ENCODE data around the gene GABRB1.

DNA sequence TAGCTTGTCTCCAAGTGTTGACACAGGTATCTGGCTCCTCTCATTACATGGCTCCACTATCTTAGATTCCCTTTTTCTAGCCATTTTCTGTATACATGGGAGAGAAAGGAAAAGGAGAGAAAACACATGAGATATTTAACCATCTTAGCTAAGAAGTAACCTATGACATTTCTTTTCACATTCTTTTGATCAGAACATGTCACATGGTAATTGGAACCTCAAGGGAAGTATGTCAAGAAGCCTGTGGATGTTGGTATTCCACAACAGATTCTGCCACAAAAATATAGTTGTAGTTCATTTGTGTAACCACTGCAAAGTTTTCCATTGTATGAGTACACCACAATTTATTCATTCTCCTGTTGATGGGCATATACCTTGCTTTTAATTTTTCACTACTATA is 18.7 kb upstream of the GABRB1 start:
- TF ChIP-seq, protein P1, sequence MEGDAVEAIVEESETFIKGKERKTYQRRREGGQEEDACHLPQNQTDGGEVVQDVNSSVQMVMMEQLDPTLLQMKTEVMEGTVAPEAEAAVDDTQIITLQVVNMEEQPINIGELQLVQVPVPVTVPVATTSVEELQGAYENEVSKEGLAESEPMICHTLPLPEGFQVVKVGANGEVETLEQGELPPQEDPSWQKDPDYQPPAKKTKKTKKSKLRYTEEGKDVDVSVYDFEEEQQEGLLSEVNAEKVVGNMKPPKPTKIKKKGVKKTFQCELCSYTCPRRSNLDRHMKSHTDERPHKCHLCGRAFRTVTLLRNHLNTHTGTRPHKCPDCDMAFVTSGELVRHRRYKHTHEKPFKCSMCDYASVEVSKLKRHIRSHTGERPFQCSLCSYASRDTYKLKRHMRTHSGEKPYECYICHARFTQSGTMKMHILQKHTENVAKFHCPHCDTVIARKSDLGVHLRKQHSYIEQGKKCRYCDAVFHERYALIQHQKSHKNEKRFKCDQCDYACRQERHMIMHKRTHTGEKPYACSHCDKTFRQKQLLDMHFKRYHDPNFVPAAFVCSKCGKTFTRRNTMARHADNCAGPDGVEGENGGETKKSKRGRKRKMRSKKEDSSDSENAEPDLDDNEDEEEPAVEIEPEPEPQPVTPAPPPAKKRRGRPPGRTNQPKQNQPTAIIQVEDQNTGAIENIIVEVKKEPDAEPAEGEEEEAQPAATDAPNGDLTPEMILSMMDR (conservative IDR thresholded peaks at IDR 0.05 in 1 of 2, IDR thresholded peaks at IDR 0.05 in 1 of 2; ENCODE audit: extremely low read depth in 1 of 2, insufficient read depth in 1 of 2, low read depth in 1 of 2, low read length in 2 of 2) = no peak
- no peak for TF ChIP-seq EZH2 (IDR thresholded peaks at IDR 0.05; ENCODE audit: borderline replicate concordance, low read length)

All from mammary epithelial cell (primary cell).